ENCODE measurements around the gene GINM1. TPM values are rescaled to one million over a fixed set of nuclear protein-coding genes. Genes with fewer than 3 reads are reported as not detected.

The GINM1 gene
- total RNA-seq, 1 donor from 2014 or later: 50.8 TPM

- Histone ChIP-seq H3K36me3 (no peaks in the 10 kb centered on the region), H3K9me3 (no peaks in the 10 kb centered on the region), H3K4me3 (no peak overlapping the region), H3K27ac (no peak overlapping the region), H3K27me3 (no peaks in the 10 kb centered on the region), H3K4me1 (no peaks in the 10 kb centered on the region)
- peak; percentile 48 for TF ChIP-seq CTCF (IDR thresholded peaks at IDR 0.05)
- DNase-seq: no peak
- intact Hi-C loops (cut with DNase I): no loop called here
- peak; percentile 56 for ATAC-seq
Observed at GRCh38 chr6:149560736-149561135, 5.4 kb upstream of the GINM1 start.

DNA sequence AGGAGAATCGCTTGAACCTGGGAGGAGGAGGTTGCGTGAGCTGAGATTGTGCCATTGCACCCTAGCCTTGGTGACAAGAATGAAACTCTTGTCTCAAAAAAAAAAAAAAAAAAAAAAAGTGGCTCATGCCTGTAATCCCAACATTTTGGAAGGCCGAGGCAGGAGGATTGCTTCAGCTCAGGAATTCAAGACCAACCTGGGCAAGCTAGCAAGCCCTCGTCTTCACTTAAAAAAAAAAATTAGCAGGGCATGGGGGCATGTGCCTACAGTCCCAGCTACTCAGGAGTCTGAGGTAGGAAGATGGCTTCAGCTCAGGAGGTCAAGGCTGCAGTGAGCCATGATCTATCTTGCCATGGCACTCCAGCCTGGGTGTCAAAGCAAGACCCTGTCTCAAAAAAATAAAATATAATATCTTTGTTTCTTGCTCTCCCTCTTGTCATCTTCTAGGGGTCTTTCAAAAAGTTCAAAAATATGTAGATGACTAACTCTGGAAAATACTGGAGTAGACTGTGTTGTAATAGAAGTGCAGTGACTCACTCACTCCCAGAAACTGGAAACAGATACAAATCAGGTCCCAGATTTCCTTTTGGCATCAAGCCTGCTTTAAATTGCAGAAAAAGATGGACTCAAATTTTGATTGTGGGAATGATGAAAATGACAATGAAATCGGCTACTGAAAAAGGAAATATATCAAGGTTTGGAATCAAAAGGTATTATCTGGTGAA lies 2.8 kb upstream of the GINM1 start:
- H3K4me1 ChIP-seq: peaks cover 11% of the 10 kb centered on the region
- intact Hi-C loops (cut with DNase I): no loop called here
- H3K27ac ChIP-seq: no peak overlapping the region
- no peak for DNase-seq
- H3K27me3 ChIP-seq: no peaks in the 10 kb centered on the region
- no peak overlapping the region for H3K4me3 ChIP-seq
- no peak for ATAC-seq
- H3K36me3 ChIP-seq: no peaks in the 10 kb centered on the region
- TF ChIP-seq CTCF (IDR thresholded peaks at IDR 0.05): no peak
- H3K9me3 ChIP-seq: no peaks in the 10 kb centered on the region

DNA sequence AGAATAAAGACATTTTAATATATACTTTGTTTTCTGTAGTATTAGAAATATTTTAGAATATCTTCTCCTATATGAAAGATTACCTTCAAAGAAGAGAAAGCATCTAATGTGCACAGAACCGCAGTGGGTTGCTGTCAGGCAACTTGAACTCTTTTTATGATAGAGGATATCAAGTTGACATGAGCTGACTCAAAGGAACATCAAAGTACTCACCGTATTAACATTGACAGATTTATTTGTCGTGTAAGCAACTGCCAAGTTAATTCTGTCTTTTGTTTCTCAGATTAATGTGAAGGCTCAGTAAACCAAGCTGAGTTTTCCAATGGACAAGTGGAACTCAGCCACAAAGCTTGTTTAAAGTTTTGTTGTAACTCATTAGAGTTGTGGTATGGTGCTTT lies 2.2 kb upstream of the GINM1 start:
- DNase-seq: no peak
- peaks cover 11% of the 10 kb centered on the region for H3K4me1 ChIP-seq
- no peak for ATAC-seq
- H3K9me3 ChIP-seq: no peaks in the 10 kb centered on the region
- intact Hi-C loops (cut with DNase I): no loop called here
- no peaks in the 10 kb centered on the region for H3K36me3 ChIP-seq
- H3K4me3 ChIP-seq: no peak overlapping the region
- no peaks in the 10 kb centered on the region for H3K27me3 ChIP-seq
- no peak for TF ChIP-seq CTCF (IDR thresholded peaks at IDR 0.05)
- no peak overlapping the region for H3K27ac ChIP-seq

DNA sequence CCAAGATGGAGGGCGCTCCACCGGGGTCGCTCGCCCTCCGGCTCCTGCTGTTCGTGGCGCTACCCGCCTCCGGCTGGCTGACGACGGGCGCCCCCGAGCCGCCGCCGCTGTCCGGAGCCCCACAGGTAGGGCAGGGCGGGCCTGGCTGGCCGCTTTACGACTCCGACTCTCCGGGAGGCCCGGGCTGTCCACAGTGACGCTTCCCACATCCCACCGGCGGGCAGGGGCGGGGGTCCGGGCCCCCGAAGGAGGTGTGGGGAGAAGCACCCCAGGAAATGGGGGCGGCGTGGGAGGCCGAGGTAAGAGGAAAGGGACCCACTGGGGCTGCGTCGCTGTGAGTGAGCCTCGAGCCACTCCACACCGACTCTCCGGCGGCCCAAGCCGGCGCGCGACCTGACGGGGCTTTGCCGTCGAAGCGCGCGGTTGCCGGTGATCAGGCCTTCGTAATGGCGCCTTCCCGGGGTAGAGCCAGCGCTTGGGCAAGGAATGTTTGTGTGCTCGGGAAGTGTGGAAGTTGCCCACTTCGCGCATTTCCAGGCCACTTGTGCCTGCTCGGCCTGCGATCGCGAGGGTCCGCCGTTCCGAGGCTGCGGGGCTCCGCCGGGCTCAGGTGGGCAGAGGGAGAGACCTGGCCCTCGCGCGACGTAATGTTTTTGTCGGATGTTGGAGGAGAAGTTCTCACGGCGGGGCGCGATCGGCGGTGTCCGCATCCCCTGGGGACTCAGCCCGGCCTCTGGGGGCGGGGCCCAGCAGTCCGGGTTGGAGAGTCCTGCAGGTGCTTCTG lies 427 bp downstream of the GINM1 start:
- H3K9me3 ChIP-seq: no peaks in the 10 kb centered on the region
- ATAC-seq: peak; percentile 64
- intact Hi-C loops (cut with DNase I): no loop called here
- TF ChIP-seq CTCF (IDR thresholded peaks at IDR 0.05): no peak
- peaks cover 11% of the 10 kb centered on the region for H3K4me1 ChIP-seq
- H3K27me3 ChIP-seq: no peaks in the 10 kb centered on the region
- peak overlapping the region; percentile 90 for H3K27ac ChIP-seq
- no peaks in the 10 kb centered on the region for H3K36me3 ChIP-seq
- H3K4me3 ChIP-seq: peak overlapping the region; percentile 89
- peak; percentile 82 for DNase-seq

- Histone ChIP-seq H3K4me3 (peak overlapping the region; percentile 89), H3K4me1 (peaks cover 11% of the 10 kb centered on the region), H3K27me3 (no peaks in the 10 kb centered on the region), H3K27ac (no peak overlapping the region), H3K36me3 (no peaks in the 10 kb centered on the region), H3K9me3 (no peaks in the 10 kb centered on the region)
- no peak for ATAC-seq
- intact Hi-C loops (cut with DNase I): no loop called here
- TF ChIP-seq CTCF (IDR thresholded peaks at IDR 0.05): no peak
- no peak for DNase-seq
Observed at GRCh38 chr6:149567194-149567586, 1.0 kb downstream of the GINM1 start.

Measured in upper lobe of right lung (tissue), 1 donor.